ENCODE measurements around the gene IGF2. TPM values are rescaled to one million over a fixed set of nuclear protein-coding genes. Genes with fewer than 3 reads are reported as not detected.

Gene IGF2
- total and polyA plus RNA-seq, 12 donors: 36.0 to 195 (median 81.6) TPM

DNA sequence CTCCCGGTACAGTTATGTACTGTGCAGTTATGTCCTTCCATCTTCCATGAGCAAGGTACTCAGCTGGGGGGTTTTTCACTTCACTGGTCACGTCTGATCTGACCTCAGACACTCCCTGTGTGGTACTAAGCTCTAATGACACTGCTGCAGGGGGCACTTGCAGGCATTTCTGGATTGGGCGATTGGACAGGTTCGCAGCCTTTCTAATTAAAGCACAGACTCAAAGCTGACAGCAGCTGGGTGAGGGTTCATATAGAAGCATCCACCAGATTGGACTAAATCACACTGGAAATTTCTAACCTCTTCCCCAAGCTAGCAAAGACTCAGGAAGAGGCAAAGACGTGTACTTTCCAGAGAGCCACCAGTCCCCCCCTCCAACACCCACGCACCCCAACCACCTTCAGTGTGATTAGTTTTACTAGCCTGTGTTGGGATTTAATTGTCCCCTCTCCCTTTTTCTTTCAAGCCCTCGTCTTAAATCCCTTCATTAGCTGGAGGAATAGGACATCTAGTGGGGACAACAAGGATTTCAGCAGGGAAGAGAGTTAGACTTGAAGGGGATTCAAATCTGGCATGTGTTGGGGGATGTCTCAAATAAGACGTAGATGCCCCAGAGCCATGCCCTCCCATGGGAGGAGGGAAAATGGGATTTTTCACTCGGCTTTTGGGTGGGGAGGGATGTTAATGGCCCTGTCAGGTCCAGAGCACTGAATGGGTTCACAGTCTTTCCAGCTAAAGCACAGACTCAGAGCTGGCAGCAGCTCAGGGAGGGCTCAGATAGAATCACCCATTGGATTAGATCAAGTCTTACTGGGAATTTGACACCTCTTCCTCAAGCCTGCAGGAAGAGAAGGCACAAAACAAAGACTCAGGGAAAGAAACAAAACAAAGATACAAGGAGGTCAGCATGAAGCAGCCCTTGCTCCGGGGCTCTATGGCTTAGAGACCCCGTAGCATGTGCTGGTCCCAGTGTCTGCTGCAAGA, 11.0 kb upstream of the IGF2 start:
- peaks cover 3 to 8% (median 6%) of the 10 kb centered on the region in 9 donors for H3K4me1 ChIP-seq
- WGBS, 2 donors: 24 to 25% methylated on average over 11 of the region's 11 CpGs
- TF ChIP-seq, protein P1, sequence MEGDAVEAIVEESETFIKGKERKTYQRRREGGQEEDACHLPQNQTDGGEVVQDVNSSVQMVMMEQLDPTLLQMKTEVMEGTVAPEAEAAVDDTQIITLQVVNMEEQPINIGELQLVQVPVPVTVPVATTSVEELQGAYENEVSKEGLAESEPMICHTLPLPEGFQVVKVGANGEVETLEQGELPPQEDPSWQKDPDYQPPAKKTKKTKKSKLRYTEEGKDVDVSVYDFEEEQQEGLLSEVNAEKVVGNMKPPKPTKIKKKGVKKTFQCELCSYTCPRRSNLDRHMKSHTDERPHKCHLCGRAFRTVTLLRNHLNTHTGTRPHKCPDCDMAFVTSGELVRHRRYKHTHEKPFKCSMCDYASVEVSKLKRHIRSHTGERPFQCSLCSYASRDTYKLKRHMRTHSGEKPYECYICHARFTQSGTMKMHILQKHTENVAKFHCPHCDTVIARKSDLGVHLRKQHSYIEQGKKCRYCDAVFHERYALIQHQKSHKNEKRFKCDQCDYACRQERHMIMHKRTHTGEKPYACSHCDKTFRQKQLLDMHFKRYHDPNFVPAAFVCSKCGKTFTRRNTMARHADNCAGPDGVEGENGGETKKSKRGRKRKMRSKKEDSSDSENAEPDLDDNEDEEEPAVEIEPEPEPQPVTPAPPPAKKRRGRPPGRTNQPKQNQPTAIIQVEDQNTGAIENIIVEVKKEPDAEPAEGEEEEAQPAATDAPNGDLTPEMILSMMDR (IDR thresholded peaks at IDR 0.05): peak; percentile 7 to 63 (median 54)
- intact Hi-C loops (cut with DNase I): loop anchor here (2.0 to 10.0 kb wide), 12 partner anchors 228 to 505 kb away; partner anchors contain the start of genes TNNI2 (in 2 of the 10) and KRTAP5-6 (in 1 of the 10)
- H3K9me3 ChIP-seq: no peaks in the 10 kb centered on the region
- no peak for DNase-seq
- H3K27me3 ChIP-seq: peaks cover 17 to 67% (median 59%) of the 10 kb centered on the region in 7 donors
- H3K27ac ChIP-seq: no peak overlapping the region
- ATAC-seq: no peak
- H3K36me3 ChIP-seq: no peaks in the 10 kb centered on the region
- H3K4me3 ChIP-seq: no peak overlapping the region

DNA sequence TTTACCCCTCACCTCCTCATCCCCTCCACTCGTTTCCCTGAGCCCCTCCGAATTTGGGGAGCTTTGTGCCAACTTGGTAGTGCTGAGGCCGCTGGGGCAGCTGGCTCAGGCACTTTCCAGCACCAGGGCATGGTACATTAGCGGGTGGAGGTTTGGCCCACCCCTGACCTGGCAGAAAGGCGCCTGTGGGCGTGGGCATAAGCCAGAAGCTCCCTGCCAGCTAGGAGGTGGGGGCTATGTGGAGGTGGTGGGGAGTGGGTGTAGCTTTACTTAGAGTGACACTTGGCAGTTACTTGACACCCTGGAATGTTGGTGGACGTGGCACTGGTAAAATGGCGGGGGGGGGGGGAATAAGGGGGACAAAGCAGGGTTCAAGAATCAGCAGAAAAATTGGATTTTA, 10.3 kb upstream of the IGF2 start:
- DNase-seq (no peak), ATAC-seq (no peak)
- WGBS, 2 donors: 60 to 71% methylated on average over 8 of the region's 8 CpGs
- H3K36me3 ChIP-seq: no peaks in the 10 kb centered on the region
- H3K4me3 ChIP-seq: no peak overlapping the region
- H3K27me3 ChIP-seq: peaks cover 23 to 68% (median 66%) of the 10 kb centered on the region in 7 donors
- TF ChIP-seq, protein P1 (IDR thresholded peaks at IDR 0.05): no peak
- no peak overlapping the region for H3K27ac ChIP-seq
- intact Hi-C loops (cut with DNase I): loop anchor here in 1 of 10 donors (10.0 kb wide), 1 partner anchor 265 kb away; no protein-coding TSS in a partner anchor
- H3K9me3 ChIP-seq: no peaks in the 10 kb centered on the region
- H3K4me1 ChIP-seq: peaks cover 3 to 11% (median 6%) of the 10 kb centered on the region in 9 donors

GRCh38 chr11:2148595-2148994, 9.4 kb upstream of the IGF2 start:
- intact Hi-C loops (cut with DNase I): loop anchor here in 1 of 10 donors (10.0 kb wide), 1 partner anchor 264 kb away; no protein-coding TSS in a partner anchor
- H3K27me3 ChIP-seq: peaks cover 32 to 77% (median 75%) of the 10 kb centered on the region in 7 donors

DNA sequence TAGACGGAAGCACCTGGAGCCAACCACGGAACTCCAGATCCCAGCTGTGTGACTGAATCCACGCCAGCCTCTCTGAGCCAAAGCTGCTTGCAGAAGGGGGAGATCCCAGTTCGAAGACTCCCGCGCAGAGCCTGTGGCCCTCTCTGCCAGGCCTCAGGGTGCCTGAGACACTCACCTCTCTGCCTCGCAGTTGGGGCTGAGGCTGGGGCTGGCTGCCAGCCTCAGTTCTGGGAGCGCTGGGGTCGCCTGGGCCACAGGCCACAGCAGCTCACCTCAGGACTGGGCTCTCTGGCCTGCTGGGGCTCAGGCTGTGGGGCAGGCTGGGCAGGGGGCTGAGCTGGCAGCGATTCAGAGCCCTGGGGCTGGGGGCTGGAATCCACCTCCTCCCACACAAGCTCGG, 8.2 kb upstream of the IGF2 start:
- Histone ChIP-seq H3K27me3 (peaks cover 32 to 89% (median 87%) of the 10 kb centered on the region in 7 donors), H3K9me3 (no peaks in the 10 kb centered on the region), H3K36me3 (no peaks in the 10 kb centered on the region), H3K4me3 (no peak overlapping the region), H3K27ac (no peak overlapping the region), H3K4me1 (peaks cover 7 to 23% (median 15%) of the 10 kb centered on the region in 9 donors)
- ATAC-seq (no peak), DNase-seq (no peak)
- intact Hi-C loops (cut with DNase I): loop anchor here in 1 of 10 donors (10.0 kb wide), 1 partner anchor 263 kb away; no protein-coding TSS in a partner anchor
- WGBS, 2 donors: 44 to 49% methylated on average over 11 of the region's 11 CpGs
- TF ChIP-seq, protein P1 (IDR thresholded peaks at IDR 0.05): no peak

More at GRCh38 chr11:2148595-2148994, 9.4 kb upstream of the IGF2 start:
- Histone ChIP-seq H3K4me3 (no peak overlapping the region), H3K27ac (no peak overlapping the region), H3K36me3 (no peaks in the 10 kb centered on the region), H3K4me1 (peaks cover 7 to 19% (median 15%) of the 10 kb centered on the region in 9 donors), H3K9me3 (no peaks in the 10 kb centered on the region)
- DNase-seq: no peak
- WGBS, 2 donors: 49% methylated on average over 5 of the region's 5 CpGs
- TF ChIP-seq, protein P1 (IDR thresholded peaks at IDR 0.05): no peak
- no peak for ATAC-seq
